ENCODE measurements around the gene TVP23B.
"Not testable (repeated sequence)": the region's sequence is repeated elsewhere in the genome, so short reads cannot be mapped to it uniquely, and the experiment has no call there.

- TF ChIP-seq CTCF, POLR2A (IDR thresholded peaks at IDR 0.05): not testable (repeated sequence)
Measured at GRCh38 chr17:18760221-18760620, 20.8 kb upstream of the TVP23B start.

Measured in uterus (tissue), 2 donors.